ENCODE data around the gene RABGGTA.

The RABGGTA gene

GRCh38 chr14:24236689-24237462, 34.5 kb downstream of the RABGGTA start:
- Histone ChIP-seq H3K79me2 (ENCODE audit: insufficient read depth, low read depth) (no peaks in the 10 kb centered on the region), H2AFZ (ENCODE audit: low read depth) (no peak overlapping the region), H4K20me1 (ENCODE audit: insufficient read depth) (no peaks in the 10 kb centered on the region), H3K4me2 (no peak overlapping the region), H3K27ac (no peak overlapping the region), H3K4me1 (ENCODE audit: low read depth, poor library complexity, severe bottlenecking) (peaks cover 20% of the 10 kb centered on the region), H3K9ac (no peak overlapping the region), H3K4me3 (IDR thresholded peaks at IDR 0.05; ENCODE audit: insufficient read depth, low read depth, low read length) (no peak overlapping the region), H3K27me3 (ENCODE audit: insufficient read depth, low read depth) (no peaks in the 10 kb centered on the region), H3K36me3 (ENCODE audit: insufficient read depth) (no peaks in the 10 kb centered on the region)
- TF ChIP-seq, protein P1, sequence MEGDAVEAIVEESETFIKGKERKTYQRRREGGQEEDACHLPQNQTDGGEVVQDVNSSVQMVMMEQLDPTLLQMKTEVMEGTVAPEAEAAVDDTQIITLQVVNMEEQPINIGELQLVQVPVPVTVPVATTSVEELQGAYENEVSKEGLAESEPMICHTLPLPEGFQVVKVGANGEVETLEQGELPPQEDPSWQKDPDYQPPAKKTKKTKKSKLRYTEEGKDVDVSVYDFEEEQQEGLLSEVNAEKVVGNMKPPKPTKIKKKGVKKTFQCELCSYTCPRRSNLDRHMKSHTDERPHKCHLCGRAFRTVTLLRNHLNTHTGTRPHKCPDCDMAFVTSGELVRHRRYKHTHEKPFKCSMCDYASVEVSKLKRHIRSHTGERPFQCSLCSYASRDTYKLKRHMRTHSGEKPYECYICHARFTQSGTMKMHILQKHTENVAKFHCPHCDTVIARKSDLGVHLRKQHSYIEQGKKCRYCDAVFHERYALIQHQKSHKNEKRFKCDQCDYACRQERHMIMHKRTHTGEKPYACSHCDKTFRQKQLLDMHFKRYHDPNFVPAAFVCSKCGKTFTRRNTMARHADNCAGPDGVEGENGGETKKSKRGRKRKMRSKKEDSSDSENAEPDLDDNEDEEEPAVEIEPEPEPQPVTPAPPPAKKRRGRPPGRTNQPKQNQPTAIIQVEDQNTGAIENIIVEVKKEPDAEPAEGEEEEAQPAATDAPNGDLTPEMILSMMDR (conservative IDR thresholded peaks at IDR 0.05; ENCODE audit: low read depth, low read length) = no peak

DNA sequence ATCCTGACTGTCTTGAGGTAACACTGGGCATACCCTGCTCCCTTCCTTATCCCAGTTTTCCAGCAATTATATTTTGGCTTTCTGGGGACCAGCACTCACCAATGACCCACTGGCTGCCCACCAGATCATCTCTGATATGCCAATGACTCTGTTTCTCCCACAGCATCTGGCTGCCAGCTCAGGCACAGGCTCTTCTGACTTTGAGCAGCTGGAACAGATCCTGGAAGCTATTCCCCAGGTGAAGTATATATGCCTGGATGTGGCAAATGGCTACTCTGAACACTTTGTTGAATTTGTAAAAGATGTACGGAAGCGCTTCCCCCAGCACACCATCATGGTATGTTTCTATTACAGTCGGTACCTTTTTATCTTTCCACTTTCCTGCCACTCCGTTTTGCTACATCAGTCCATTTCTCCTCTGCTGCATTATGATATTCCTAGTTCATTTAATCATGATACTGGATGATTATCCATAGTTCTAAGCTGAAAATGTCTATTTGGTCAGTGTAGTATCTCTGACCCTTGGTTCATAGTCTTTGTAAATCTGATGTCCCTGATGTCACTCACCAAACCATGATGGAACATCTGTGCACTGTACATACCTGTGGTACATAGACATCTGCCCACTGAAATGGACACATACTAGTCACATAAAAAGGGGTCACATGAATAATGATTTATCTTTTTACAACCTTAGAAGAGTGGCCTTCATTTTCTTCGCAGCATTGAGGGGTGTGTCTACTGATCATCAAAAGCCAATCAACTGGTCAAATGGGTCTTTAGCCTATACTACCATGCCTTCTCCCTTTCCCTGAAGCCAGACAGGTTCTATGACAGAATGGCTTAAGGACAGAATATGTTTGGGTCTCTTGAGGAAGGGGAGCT, 35.4 kb downstream of the RABGGTA start:
- Histone ChIP-seq H3K79me2 (ENCODE audit: insufficient read depth, low read depth) (peaks cover 7% of the 10 kb centered on the region; the same call in 1 of the 2 replicates), H3K4me1 (ENCODE audit: low read depth, poor library complexity, severe bottlenecking) (peaks cover 14% of the 10 kb centered on the region), H4K20me1 (ENCODE audit: insufficient read depth) (no peaks in the 10 kb centered on the region), H3K4me2 (no peak overlapping the region), H2AFZ (ENCODE audit: low read depth) (no peak overlapping the region), H3K4me3 (IDR thresholded peaks at IDR 0.05; ENCODE audit: insufficient read depth, low read depth, low read length) (no peak overlapping the region), H3K36me3 (ENCODE audit: insufficient read depth) (no peaks in the 10 kb centered on the region), H3K27ac (no peak overlapping the region), H3K27me3 (ENCODE audit: insufficient read depth, low read depth) (no peaks in the 10 kb centered on the region), H3K9ac (no peak overlapping the region)
- TF ChIP-seq, protein P1 (conservative IDR thresholded peaks at IDR 0.05; ENCODE audit: low read depth, low read length) = no peak

- Histone ChIP-seq H3K36me3 (ENCODE audit: insufficient read depth) (no peaks in the 10 kb centered on the region), H3K4me3 (IDR thresholded peaks at IDR 0.05; ENCODE audit: insufficient read depth, low read depth, low read length) (no peak overlapping the region), H3K27me3 (ENCODE audit: insufficient read depth, low read depth) (no peaks in the 10 kb centered on the region), H2AFZ (ENCODE audit: low read depth) (no peak overlapping the region), H3K4me2 (no peak overlapping the region), H3K79me2 (ENCODE audit: insufficient read depth, low read depth) (peaks cover 8% of the 10 kb centered on the region; the same call in 1 of the 2 replicates), H4K20me1 (ENCODE audit: insufficient read depth) (no peaks in the 10 kb centered on the region), H3K9ac (no peak overlapping the region), H3K27ac (no peak overlapping the region), H3K4me1 (ENCODE audit: low read depth, poor library complexity, severe bottlenecking) (peaks cover 14% of the 10 kb centered on the region)
- TF ChIP-seq, protein P1 (conservative IDR thresholded peaks at IDR 0.05; ENCODE audit: low read depth, low read length) = no peak
These were observed 37.0 kb downstream of the RABGGTA start for GRCh38 chr14:24234095-24235005.

GRCh38 chr14:24233538-24233866, 37.9 kb downstream of the RABGGTA start:
- Histone ChIP-seq H3K27ac (no peak overlapping the region), H3K79me2 (ENCODE audit: insufficient read depth, low read depth) (peaks cover 8% of the 10 kb centered on the region; the same call in 1 of the 2 replicates), H2AFZ (ENCODE audit: low read depth) (no peak overlapping the region), H4K20me1 (ENCODE audit: insufficient read depth) (no peaks in the 10 kb centered on the region), H3K4me2 (peak overlapping the region; percentile 76; the same call in 1 of the 2 replicates), H3K27me3 (ENCODE audit: insufficient read depth, low read depth) (no peaks in the 10 kb centered on the region), H3K36me3 (ENCODE audit: insufficient read depth) (no peaks in the 10 kb centered on the region), H3K4me1 (ENCODE audit: low read depth, poor library complexity, severe bottlenecking) (peaks cover 14% of the 10 kb centered on the region), H3K9ac (peak overlapping the region; percentile 46; the same call in 1 of the 2 replicates), H3K4me3 (IDR thresholded peaks at IDR 0.05; ENCODE audit: insufficient read depth, low read depth, low read length) (no peak overlapping the region)
- TF ChIP-seq, protein P1 (conservative IDR thresholded peaks at IDR 0.05; ENCODE audit: low read depth, low read length) = no peak

Data from KMS-11 (cell line).